OCI-LY3 (cell line): ENCODE data around the gene PDLIM5.

ENCODE experiments used
- H2AFZ ChIP-seq: fragments of 200-600, 300-600 bp; shearing (Covaris generic); 2 replicates; pipeline ENCODE4 v1.6.0; 2014; ENCODE audit warnings: antibody characterized with exemption, low read depth, low read length
- H3K27ac ChIP-seq: fragments of 200-600, 300-600 bp; sonication (generic); 2 replicates; pipeline ENCODE4 v1.5.1; 2014; ENCODE audit warnings: mild to moderate bottlenecking, low read length, moderate library complexity, mixed read lengths
- H3K27me3 ChIP-seq: fragments of 200-600, 300-600 bp; sonication (generic); 2 replicates; pipeline ENCODE4 v1.6.1; 2014; ENCODE audit warnings: low read depth, low read length, mixed read lengths
- H3K36me3 ChIP-seq: fragments of 200-600, 300-600 bp; sonication (generic); replicated peaks from 2 replicates; pipeline ENCODE3; 2014; ENCODE audit warnings: low read depth, low read length, mixed read lengths
- H3K4me1 ChIP-seq: fragments of 300-600, 200-600 bp; sonication (generic); 2 replicates; pipeline ENCODE4 v1.6.1; 2014; ENCODE audit warnings: low read length, mixed read lengths
- H3K4me2 ChIP-seq: fragments of 200-600, 300-600 bp; sonication (generic); 2 replicates; pipeline ENCODE4 v1.6.1; 2014; ENCODE audit warnings: low read length, mixed read lengths
- H3K4me3 ChIP-seq: fragments of 300-600, 200-600 bp; sonication (generic); 2 replicates; pipeline ENCODE4 v1.5.1; 2014; ENCODE audit warnings: antibody characterized with exemption, mild to moderate bottlenecking, low read length, moderate library complexity
- H3K79me2 ChIP-seq: fragments of 300-600, 200-600 bp; shearing (Covaris generic); 2 replicates; pipeline ENCODE4 v1.6.1; 2014; ENCODE audit warnings: mild to moderate bottlenecking, low read length, mixed read lengths
- H3K9ac ChIP-seq: fragments of 300-600, 200-600 bp; shearing (Covaris generic); 2 replicates; pipeline ENCODE4 v1.6.0; 2014; ENCODE audit warnings: mild to moderate bottlenecking, low read length, moderate library complexity
- H3K9me3 ChIP-seq: fragments of 200-600, 300-600 bp; shearing (Covaris generic); 2 replicates; pipeline ENCODE4 v1.6.1; 2014; ENCODE audit warnings: low read length, mixed read lengths; ENCODE audit not compliant: insufficient read depth
- H4K20me1 ChIP-seq: fragments of 200-600, 300-600 bp; sonication (generic); 2 replicates; pipeline ENCODE4 v1.6.1; 2016; ENCODE audit warnings: low read length, mixed read lengths; ENCODE audit not compliant: insufficient read depth
- CTCF ChIP-seq: fragments of 200-600, 300-600 bp; sonication (generic); IDR thresholded peaks from 2 replicates; pipeline ENCODE4 v1.5.1; 2014; ENCODE audit warnings: antibody characterized with exemption, low read length, low read depth
- EZH2phosphoT487 ChIP-seq: fragments of 200-600 bp; shearing (Covaris generic); IDR thresholded peaks from 2 replicates; pipeline ENCODE4 v1.6.1; 2018; ENCODE audit warnings: antibody characterized with exemption, mixed run types, low read depth

PDLIM5 gene

GRCh38 chr4:94583914-94584641 is 132.3 kb downstream of the PDLIM5 start:
- peak overlapping the region; percentile 47 for H3K4me2 ChIP-seq
- H3K79me2 ChIP-seq: no peaks in the 10 kb centered on the region
- no peak overlapping the region for H3K9ac ChIP-seq
- H3K4me3 ChIP-seq: no peak overlapping the region
- H3K9me3 ChIP-seq: no peaks in the 10 kb centered on the region
- H3K4me1 ChIP-seq: peaks cover 14% of the 10 kb centered on the region
- H4K20me1 ChIP-seq: no peaks in the 10 kb centered on the region
- H3K27me3 ChIP-seq: no peaks in the 10 kb centered on the region
- peak overlapping the region; percentile 44 for H3K27ac ChIP-seq
- TF ChIP-seq EZH2phosphoT487 (no peak), CTCF (no peak)
- H3K36me3 ChIP-seq: no peaks in the 10 kb centered on the region
- no peak overlapping the region for H2AFZ ChIP-seq

GRCh38 chr4:94588896-94589693 is 137.4 kb downstream of the PDLIM5 start:
- H4K20me1 ChIP-seq: no peaks in the 10 kb centered on the region
- peaks cover 7% of the 10 kb centered on the region for H3K4me1 ChIP-seq
- no peaks in the 10 kb centered on the region for H3K9me3 ChIP-seq
- no peak for TF ChIP-seq EZH2phosphoT487
- no peak for TF ChIP-seq CTCF
- H3K4me3 ChIP-seq: no peak overlapping the region
- no peak overlapping the region for H2AFZ ChIP-seq
- no peaks in the 10 kb centered on the region for H3K27me3 ChIP-seq
- no peak overlapping the region for H3K27ac ChIP-seq
- no peak overlapping the region for H3K9ac ChIP-seq
- no peaks in the 10 kb centered on the region for H3K79me2 ChIP-seq
- H3K4me2 ChIP-seq: no peak overlapping the region
- H3K36me3 ChIP-seq: no peaks in the 10 kb centered on the region

GRCh38 chr4:94590493-94590892 is 138.8 kb downstream of the PDLIM5 start:
- Histone ChIP-seq H3K27ac (no peak overlapping the region), H3K36me3 (no peaks in the 10 kb centered on the region), H3K9ac (no peak overlapping the region), H3K79me2 (no peaks in the 10 kb centered on the region), H3K9me3 (no peaks in the 10 kb centered on the region), H3K4me2 (no peak overlapping the region), H4K20me1 (no peaks in the 10 kb centered on the region), H2AFZ (no peak overlapping the region), H3K4me1 (no peaks in the 10 kb centered on the region), H3K4me3 (no peak overlapping the region), H3K27me3 (no peaks in the 10 kb centered on the region)
- TF ChIP-seq EZH2phosphoT487: no peak
- TF ChIP-seq CTCF: no peak

- Histone ChIP-seq H3K27me3 (no peaks in the 10 kb centered on the region), H4K20me1 (no peaks in the 10 kb centered on the region), H2AFZ (no peak overlapping the region), H3K4me1 (no peaks in the 10 kb centered on the region), H3K4me3 (no peak overlapping the region), H3K27ac (no peak overlapping the region), H3K36me3 (no peaks in the 10 kb centered on the region), H3K79me2 (no peaks in the 10 kb centered on the region), H3K4me2 (no peak overlapping the region), H3K9ac (no peak overlapping the region), H3K9me3 (no peaks in the 10 kb centered on the region)
- TF ChIP-seq CTCF: no peak
- TF ChIP-seq EZH2phosphoT487: no peak
These were observed 139.5 kb downstream of the PDLIM5 start for GRCh38 chr4:94591289-94591688.
